ENCODE data around the gene CNN2.

The CNN2 gene

GRCh38 chr19:1073063-1073955, 46.9 kb downstream of the CNN2 start:
- peaks cover 54% of the 10 kb centered on the region for H3K4me1 ChIP-seq (ENCODE audit: insufficient read depth, low read length)
- DNase-seq (no peak), ATAC-seq (ENCODE audit: insufficient read depth, low read depth) (no peak)
- H3K79me2 ChIP-seq (ENCODE audit: insufficient read depth, low read length): peaks cover 38% of the 10 kb centered on the region
- H3K27me3 ChIP-seq (ENCODE audit: insufficient read depth, low read length, poor library complexity): no peaks in the 10 kb centered on the region
- H3K36me3 ChIP-seq (ENCODE audit: insufficient read depth, low read length): peaks cover 60% of the 10 kb centered on the region
- H3K27ac ChIP-seq (ENCODE audit: low read length): no peak overlapping the region
- H3K9me3 ChIP-seq (ENCODE audit: insufficient read depth, low read length, severe bottlenecking): no peaks in the 10 kb centered on the region
- H3K9ac ChIP-seq (ENCODE audit: low read depth, low read length): no peak overlapping the region
- no peak for TF ChIP-seq EZH2 (IDR thresholded peaks at IDR 0.05; ENCODE audit: borderline replicate concordance, low read depth, low read length, severe bottlenecking)
- TF ChIP-seq, protein P1, sequence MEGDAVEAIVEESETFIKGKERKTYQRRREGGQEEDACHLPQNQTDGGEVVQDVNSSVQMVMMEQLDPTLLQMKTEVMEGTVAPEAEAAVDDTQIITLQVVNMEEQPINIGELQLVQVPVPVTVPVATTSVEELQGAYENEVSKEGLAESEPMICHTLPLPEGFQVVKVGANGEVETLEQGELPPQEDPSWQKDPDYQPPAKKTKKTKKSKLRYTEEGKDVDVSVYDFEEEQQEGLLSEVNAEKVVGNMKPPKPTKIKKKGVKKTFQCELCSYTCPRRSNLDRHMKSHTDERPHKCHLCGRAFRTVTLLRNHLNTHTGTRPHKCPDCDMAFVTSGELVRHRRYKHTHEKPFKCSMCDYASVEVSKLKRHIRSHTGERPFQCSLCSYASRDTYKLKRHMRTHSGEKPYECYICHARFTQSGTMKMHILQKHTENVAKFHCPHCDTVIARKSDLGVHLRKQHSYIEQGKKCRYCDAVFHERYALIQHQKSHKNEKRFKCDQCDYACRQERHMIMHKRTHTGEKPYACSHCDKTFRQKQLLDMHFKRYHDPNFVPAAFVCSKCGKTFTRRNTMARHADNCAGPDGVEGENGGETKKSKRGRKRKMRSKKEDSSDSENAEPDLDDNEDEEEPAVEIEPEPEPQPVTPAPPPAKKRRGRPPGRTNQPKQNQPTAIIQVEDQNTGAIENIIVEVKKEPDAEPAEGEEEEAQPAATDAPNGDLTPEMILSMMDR (IDR thresholded peaks at IDR 0.05; ENCODE audit: borderline replicate concordance, extremely low read depth, low read length, poor library complexity, severe bottlenecking): no peak
- peaks cover 40% of the 10 kb centered on the region for H4K20me1 ChIP-seq (ENCODE audit: insufficient read depth, low read length)
- H3K4me2 ChIP-seq (ENCODE audit: insufficient read depth, low read length): no peak overlapping the region
- no peak overlapping the region for H2AFZ ChIP-seq (ENCODE audit: low read depth, low read length)
- no peak overlapping the region for H3K4me3 ChIP-seq (ENCODE audit: low read depth in 1 of 2, low read length in 2 of 2)

GRCh38 chr19:1073956-1074517, 47.6 kb downstream of the CNN2 start:
- H4K20me1 ChIP-seq (ENCODE audit: insufficient read depth, low read length): peaks cover 33% of the 10 kb centered on the region
- H2AFZ ChIP-seq (ENCODE audit: low read depth, low read length): no peak overlapping the region
- peak overlapping the region; percentile 40 for H3K9ac ChIP-seq (ENCODE audit: low read depth, low read length)
- DNase-seq (no peak), ATAC-seq (ENCODE audit: insufficient read depth, low read depth) (no peak)
- H3K4me1 ChIP-seq (ENCODE audit: insufficient read depth, low read length): peaks cover 47% of the 10 kb centered on the region
- no peaks in the 10 kb centered on the region for H3K9me3 ChIP-seq (ENCODE audit: insufficient read depth, low read length, severe bottlenecking)
- peak overlapping the region; percentile 80 for H3K27ac ChIP-seq (ENCODE audit: low read length)
- H3K4me3 ChIP-seq (ENCODE audit: low read depth in 1 of 2, low read length in 2 of 2): peak overlapping the region in 1 of 2 experiments; percentile 38; a peak in 2 of 4 replicates
- no peak for TF ChIP-seq EZH2 (IDR thresholded peaks at IDR 0.05; ENCODE audit: borderline replicate concordance, low read depth, low read length, severe bottlenecking)
- TF ChIP-seq, protein P1 (IDR thresholded peaks at IDR 0.05; ENCODE audit: borderline replicate concordance, extremely low read depth, low read length, poor library complexity, severe bottlenecking): no peak
- H3K27me3 ChIP-seq (ENCODE audit: insufficient read depth, low read length, poor library complexity): no peaks in the 10 kb centered on the region
- peaks cover 56% of the 10 kb centered on the region for H3K36me3 ChIP-seq (ENCODE audit: insufficient read depth, low read length)
- H3K4me2 ChIP-seq (ENCODE audit: insufficient read depth, low read length): peak overlapping the region; percentile 66
- peaks cover 30% of the 10 kb centered on the region for H3K79me2 ChIP-seq (ENCODE audit: insufficient read depth, low read length)

DNA sequence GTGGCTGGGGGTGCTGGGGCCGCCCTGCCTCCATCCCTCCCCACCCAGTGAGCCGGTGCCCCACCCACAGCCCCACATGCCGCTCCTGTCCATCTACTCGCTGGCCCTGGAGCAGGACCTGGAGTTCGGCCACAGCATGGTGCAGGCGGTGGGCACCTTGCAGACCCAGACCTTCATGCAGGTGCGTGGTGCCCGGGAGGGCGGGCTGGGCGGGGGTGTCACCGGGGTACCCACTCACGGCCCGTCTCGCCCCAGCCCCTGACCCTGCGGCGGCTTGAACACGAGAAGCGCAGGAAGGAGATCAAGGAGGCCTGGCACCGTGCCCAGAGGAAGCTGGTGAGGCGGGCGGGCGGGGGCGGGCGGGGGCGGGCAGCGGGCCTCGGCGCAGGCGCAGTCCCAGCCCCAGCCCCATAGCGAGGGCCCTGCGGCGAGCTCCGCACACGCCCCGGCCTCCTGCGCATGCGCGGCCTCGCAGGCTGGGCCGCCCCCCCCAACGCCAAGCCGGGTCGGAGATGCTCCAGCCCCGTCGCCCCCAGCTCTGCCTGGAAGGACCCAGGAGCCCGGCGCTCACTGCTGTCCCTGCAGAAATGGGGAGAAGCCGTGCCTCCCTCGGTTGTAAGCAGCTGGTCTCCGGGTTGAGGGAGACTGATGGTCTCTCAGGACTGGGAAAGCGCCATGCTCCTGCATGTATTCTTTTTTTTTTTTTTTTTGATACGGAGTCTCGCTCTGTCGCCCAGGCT, 48.3 kb downstream of the CNN2 start:
- Histone ChIP-seq H3K4me2 (ENCODE audit: insufficient read depth, low read length) (peak overlapping the region; percentile 66), H3K79me2 (ENCODE audit: insufficient read depth, low read length) (peaks cover 24% of the 10 kb centered on the region), H3K27me3 (ENCODE audit: insufficient read depth, low read length, poor library complexity) (no peaks in the 10 kb centered on the region), H3K9me3 (ENCODE audit: insufficient read depth, low read length, severe bottlenecking) (no peaks in the 10 kb centered on the region), H3K4me3 (ENCODE audit: low read depth in 1 of 2, low read length in 2 of 2) (peak overlapping the region in 1 of 2 experiments; percentile 51; a peak in 2 of 4 replicates), H3K27ac (ENCODE audit: low read length) (peak overlapping the region; percentile 80), H4K20me1 (ENCODE audit: insufficient read depth, low read length) (peaks cover 28% of the 10 kb centered on the region), H3K36me3 (ENCODE audit: insufficient read depth, low read length) (peaks cover 56% of the 10 kb centered on the region), H3K4me1 (ENCODE audit: insufficient read depth, low read length) (peaks cover 42% of the 10 kb centered on the region), H3K9ac (ENCODE audit: low read depth, low read length) (peak overlapping the region; percentile 40), H2AFZ (ENCODE audit: low read depth, low read length) (peak overlapping the region; percentile 73; the same call in 1 of the 2 replicates)
- peak; percentile 93 for DNase-seq
- no peak for TF ChIP-seq EZH2 (IDR thresholded peaks at IDR 0.05; ENCODE audit: borderline replicate concordance, low read depth, low read length, severe bottlenecking)
- TF ChIP-seq, protein P1 (IDR thresholded peaks at IDR 0.05; ENCODE audit: borderline replicate concordance, extremely low read depth, low read length, poor library complexity, severe bottlenecking): no peak
- peak; percentile 65 for ATAC-seq (ENCODE audit: insufficient read depth, low read depth)

Measured in DND-41 (cell line).